ENCODE results near the gene HOXA6.

Gene HOXA6

DNA sequence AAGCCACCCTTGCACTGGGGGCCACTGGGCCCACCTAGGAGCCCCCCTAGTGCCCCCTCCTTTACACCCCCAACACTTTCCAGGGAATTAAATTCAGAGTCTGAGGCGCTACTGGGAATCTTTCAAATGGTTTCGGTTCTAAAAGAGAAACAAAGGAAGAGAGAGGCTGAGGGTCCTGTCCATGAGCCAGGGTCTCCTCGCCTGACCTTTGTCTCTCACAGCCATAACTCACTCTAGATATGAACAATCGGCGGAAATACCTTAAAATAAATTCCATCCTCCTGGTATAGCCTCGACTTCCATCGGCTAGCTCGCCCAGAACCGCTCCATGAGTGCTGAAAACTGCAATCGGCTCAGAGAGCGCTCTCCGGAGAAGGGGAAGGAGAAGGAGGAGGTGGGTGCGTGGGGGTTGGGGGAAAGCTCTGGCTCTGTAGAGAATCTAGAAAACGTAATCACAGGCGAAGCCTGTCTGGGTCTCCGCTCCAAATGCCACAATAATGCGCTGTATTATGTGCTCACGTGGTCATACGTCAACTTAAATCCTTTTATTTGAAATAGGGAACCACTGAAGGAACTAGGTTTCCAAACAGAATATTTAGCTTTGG, 29.6 kb downstream of the HOXA6 start:
- no peak for DNase-seq

DNA sequence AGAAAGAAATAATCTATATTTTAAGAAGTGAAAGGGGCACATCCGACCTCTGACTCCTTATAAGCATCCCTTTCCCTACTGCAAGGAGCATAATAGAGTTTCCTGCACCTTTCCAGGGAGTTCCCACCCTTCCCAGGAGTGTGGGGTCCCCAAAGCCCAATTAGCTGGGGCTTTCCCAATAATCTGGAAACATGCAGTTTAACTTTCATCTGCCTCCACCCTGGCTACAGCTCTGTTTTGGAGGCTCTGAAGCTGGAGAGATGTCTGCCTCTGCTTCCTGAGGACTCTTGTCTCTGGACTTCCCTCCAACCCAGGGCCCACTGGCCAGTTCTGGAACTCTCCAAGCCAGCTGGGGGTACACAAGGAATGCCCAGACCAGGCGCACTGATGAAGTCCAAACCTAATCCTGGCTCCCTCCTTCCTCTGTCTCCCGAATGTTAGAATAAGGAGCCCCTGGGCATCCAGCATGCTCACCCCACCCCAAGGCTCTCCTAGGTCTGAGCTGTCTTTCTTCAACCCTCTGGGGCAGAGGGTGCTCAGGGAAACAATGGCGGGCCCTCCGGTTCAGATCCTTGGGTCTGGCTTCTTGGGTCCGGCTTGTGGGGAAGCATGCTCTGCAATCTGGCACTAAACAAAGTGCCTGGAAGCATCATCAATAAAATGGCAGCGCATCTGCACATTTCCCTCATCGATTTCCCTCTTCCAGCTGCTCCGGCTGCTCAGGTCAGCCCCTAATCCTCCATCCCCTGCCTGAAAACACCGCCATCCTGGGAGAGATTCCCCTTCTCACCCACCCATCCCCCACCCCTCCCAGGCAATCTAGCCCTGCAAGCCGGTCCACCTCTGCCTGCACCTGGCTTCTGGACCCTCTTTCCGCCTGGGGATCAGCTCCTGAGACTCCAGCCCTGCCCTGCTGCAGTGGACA, 30.4 kb downstream of the HOXA6 start:
- no peak for DNase-seq

DNA sequence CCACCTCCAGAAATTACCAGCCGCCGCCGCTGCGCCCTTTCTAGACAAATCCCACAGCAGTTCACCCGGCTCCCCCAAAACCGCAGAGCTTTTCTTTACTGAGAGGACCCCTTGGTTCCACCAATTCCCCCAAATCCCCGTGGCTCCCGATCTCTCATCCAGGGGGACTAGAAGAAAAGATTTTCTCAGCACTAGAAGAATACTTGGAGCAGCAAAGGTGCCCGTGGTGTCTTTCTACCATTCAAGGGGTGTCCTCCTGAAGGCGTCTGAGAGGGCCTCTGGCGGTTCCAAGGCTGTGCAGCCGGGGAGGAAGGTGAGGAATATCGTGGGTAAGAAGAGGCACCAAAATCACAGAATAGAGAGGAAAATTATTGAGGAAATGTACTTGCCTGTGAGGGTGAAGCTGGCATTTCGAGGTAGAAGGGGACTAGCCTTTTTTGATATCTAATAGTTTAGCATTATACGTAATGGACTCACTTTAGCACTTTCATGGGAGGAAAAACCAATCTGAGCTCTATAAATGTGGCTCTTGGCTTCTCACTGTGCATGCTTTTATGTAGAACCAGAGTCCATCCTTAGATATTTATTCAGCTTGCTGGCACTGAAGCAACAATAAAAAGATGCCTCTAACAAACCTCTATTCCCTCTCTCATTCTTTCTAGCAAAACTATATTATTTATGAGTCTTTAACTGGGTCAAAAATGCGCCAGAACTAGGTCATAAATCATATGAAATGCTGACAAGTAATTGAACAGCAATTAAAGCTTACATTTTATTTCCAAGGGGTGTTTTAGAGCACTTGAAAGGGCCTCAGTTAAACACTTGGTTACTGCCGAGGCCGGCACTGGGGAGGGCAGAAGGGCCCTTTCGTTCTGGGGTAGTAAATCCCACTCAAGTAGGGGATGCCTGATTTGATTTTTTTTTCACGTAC, 31.3 kb downstream of the HOXA6 start:
- no peak for DNase-seq

DNA sequence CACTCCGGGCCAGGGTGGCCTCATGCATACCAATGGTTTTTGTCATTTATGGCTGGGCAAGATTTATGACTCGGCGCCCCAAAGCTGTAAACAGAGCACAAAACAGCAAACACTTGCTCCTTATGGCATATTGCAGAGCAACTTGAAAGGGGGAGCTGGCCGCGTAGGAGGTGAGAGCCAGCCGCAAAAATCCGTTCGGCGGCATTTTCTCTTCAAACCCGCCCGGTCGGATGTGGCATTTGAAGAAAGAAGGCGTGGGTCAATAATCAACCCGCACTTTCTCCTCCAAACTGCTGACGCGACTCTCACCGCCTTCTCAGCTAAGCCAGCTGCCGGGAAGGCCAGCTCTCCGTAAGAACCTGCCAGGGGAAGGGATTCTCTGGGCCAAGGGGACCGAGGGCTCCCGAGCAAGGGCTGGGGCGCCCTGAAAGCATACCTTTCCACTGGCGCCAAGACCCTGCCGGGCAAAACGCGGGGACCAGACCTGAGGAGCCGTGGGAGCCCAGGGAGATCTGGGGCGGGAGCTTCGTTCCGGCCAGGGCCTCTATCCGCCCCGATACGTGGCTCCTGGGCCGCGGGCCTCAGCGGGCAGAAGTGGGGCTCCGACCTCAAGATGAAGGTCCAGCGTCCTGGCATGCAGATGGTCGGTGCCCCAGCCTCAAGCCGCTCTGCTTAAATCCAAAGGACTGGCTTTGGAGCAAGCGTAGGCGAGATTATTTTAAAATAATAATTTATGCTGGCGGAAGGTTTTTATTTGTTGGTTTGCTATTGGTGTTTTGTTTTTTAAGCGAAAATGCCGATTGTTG, 32.1 kb downstream of the HOXA6 start:
- no peak for DNase-seq

DNA sequence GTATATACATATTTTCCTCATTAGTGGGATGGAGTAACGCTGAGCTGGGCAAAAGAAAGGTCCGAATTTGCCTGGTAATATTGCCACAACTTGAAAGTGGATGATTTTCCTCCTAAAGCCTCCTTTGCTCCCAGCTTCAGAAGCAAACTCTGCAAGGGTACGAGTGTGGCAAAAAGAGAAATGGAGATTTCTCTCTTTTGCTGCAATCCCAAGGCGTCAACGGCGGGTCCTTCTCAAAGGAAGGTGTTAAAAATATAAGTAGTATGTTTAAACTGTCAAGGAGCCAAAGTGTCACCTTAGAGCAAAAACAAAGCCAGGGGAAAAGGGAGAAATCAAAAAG, 32.7 kb downstream of the HOXA6 start:
- DNase-seq, result no peak

DNA sequence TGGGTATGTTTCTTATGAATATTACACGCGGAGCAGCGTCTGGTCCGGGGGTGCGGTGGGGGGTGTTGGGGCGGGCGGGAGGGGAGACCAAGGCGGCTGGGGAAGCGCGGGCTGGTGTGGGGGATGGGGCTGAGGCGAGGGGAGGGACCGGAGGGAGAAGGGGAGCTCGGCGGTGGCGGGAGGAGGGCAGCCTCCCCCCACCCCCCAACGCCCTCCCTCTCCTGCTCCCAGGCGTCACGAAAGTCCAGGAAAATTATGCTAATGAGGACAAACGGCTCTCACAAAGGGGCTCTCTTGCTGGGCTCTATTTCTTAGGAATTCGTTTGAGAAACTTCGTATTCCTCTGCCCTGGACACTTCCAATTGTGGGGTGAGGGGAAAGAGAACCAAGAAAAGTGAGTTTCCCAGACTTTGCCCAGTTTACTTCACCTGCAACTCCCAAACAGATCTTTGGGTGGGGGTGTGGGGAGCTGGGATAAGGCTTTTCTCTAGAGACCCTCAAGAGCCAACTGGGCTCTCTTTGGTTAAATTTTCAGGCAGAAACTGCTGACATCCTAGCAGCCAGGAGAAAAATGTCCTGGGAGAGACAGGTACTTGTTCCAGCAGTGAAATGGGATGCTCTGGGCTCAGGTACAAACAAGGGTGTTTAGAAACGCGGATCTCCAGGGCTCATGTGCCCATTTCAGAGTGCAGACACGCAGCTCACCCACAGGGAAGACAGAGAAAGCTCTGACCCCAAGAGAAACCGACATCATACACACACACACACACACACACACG, 33.4 kb downstream of the HOXA6 start:
- DNase-seq, result no peak

DNA sequence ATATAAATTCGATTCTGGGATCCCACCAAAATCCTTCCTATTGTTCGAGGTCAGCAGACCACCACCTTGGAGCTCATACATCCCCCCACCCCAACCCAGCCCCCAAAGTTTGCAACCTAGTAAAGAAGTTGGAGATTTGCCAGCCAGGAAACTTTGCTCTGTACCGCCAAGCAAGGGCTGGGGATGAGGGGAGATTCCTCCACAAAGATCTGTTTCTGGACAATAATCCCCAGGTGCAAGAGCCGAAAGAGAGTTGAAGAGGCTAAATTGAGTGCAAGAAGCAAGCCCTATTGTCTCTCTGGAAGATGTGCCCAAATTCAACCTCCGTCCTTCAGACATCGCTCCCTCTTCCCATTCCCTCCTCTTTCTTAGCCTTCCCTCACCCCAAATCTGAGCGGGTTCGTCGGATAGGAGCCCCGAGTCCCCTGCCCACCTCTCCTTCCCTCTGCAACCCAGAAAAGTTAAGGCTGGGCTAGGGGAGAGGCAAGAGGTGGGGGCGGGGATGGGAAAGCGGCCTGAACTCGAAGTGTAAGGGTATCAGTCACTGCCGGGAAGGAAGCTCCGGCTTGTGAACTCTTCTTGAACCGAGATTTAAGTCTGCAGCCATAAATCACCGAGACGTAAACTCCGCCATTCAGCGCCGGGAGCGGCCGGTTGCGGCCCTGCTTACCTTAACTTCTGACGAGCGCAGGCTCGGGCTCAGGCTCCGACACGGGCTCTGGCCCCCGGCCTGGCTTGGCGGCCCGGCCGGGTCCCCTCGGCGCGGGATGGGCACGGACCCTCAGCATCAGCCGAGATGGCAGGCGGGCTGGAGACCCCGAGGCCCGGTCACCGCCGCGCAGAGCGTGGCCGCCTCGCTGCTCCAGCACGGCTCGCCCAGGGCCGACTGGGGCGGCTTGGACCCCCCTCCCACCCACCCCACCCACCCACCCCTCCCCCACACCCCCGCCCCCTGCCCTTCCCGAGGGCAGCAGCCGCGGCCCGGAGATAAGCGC, 34.3 kb downstream of the HOXA6 start:
- no peak for DNase-seq

DNA sequence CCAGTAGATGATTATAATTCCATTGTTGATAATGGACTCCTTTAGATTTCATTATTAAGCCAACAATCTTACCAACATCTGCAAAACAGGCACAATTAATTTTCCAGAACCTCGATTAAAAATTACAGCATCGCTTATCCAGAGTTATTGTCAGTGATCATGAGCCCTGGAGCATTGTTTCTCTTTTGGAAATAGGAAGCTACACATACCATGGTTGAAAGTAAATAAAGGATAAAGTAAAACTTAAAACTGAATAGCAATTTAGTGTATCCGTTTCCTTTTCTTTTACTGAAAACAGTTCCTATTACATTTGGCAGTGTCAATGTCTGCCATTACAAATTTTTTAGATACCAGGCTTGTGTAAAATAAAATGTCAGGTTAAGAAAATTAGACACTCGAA, 35.2 kb downstream of the HOXA6 start:
- no peak for DNase-seq

DNA sequence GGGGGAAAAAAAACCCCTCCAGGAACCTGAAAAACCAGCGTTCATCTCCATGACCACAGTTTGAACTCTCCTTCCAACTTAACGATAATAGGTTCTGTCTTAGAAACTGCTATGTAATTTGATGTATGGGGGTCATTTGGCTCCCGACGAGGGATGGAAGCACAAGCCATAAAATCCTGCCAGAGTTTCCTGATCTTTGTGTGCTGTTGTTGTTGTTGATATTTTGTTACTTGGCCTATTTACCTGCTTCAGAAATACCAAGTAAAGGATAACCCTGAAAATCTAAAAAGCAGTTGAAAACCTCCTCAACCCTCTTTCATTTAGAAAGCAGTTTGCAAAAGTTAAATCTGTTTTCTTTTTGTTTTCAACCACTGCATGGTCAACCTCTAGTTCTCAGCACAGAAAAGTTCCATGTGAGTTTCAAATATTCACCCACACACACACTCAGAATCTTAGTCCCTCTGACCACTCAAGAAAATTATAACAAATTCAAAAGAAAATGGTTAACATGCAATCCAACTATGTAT, 35.8 kb downstream of the HOXA6 start:
- DNase-seq, result no peak

DNA sequence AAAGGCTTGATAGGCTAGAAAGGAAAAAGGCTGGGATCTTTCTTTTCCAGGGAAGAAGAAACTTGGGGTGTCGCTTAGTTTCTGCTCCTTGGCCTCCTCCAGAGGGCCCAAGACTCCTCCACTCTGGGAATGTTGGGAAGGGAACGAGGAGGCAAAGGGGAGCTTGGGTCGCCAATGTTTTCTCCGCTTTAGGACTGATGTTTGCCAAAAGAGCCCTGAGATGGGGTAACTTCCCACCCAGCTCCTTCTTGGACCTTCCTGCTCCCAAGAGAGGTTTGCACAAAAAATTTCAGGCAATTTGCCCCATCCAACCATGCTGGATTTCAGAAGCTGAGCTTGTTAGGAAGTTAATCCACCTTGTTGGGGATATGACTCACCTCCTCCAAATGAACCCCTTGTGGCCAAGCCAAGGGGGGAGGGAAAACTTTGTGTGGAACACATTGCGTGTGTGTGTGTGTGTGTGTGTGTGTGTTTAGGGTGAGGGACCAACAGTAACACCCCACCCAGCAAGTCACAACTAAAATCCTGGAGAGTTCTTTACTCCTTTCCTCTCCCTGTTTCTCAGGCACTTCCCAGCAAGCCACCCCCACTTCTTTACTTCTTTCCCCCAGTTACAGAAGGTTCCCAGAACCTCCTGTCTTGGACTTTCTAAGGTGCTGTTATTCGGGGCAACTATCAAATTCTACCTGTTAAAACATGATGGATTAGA, 36.4 kb downstream of the HOXA6 start:
- no peak for DNase-seq

DNA sequence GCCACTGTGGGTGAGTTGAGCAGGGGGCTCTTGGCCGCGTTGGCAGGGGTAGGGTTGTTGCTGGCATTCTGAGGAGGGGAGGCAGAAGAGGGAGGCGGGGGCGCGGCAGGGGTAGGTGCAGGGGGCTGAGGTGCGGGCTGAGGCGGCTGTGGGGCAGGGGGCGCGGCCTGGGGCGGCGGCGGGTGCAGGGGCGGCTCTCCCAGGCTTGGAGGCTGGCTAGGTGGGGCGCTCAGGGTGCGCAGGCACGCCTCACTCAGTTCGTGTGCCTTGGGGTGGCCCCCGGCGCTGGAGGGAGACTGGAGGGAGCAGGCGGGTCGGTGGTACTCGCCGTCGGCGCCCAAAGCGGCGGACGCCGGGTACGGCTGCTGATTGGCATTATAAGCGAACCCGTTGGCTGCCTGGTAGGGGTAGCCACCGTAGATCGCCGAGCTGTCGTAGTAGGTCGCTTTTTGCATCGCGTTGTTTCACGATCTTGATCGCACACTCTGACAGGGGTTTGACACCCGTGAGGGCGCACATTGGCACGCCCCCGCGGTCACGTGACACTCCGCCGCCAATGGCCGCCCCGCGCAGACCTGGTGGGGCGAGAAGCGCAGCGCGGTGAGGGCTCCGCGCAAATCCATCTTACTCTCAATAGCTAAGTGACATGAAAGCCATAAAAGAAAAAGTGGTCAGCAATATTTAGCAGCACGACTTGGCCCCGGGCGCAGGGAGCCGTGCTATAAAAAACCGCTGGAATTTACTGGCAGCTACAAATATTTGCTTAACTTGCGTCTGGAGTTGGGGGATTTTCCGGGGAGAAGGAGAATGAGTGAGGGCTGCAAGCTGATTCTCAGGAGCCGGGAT, 37.2 kb downstream of the HOXA6 start:
- DNase-seq, result no peak

DNA sequence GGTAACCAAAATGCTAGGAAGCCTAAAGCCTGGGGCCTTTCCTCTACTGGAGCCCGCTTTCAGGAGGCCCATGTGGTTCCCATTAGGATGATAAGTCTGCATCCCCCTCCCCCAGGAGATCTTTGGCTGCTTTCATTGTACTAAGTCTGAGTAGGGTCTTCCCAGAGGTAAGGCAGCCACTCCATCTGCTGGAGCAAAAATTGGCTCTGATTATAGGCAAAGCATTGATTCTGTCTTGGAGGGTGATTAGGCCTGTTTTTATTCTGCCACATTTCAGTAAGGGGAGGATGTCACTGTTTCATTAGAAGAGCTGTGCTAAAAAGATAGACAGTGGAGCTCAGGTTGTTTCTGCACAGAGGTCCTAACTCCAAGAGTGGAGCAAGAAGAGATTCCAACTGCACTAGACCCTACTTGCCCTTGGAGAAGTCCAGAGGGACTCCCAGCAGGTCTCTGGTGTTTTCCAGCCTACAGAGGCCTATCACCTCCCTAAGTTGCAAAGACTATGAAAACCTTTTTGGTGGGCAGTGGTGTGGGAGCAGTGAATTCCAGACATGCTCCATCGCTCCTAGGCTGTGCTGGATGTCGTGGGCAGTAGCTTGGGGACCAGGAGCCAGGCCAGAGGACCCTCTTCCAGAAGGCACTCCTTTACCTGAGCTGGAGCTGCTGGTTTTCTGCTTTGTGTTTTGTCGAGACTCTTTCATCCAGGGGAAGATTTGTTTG, 37.9 kb downstream of the HOXA6 start:
- no peak for DNase-seq

DNA sequence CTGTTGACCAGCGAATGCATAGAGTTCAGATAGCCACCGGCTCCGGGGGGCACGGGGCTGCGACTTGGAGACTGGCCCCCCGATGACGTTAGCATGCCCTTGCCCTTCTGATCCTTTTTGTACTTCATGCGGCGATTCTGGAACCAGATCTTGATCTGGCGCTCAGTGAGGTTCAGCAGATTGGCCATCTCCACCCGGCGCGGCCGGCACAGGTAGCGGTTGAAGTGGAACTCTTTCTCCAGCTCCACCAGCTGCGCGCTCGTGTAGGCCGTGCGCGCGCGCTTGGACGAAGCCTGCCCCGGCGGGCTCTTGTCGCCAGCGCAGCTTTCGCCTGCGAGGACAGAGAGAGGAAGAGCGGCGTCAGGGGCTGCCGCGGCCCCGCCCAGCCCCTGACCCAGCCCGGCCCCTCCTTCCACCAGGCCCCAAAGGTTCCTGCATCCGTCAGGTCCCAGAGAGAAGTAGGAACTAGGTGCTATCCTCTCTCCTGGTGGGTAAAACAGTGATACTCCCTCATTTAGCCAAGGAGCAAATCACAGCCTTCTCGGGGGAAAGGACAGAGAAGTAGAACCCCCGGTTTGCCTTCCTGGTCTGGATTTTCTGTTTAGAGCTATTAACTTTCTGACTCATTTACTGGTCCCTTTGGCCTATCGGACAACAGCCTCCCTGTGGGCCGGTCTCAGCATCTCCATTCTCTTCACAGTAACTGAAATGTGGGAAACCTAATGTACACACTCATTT, 39.0 kb downstream of the HOXA6 start:
- no peak for DNase-seq

DNA sequence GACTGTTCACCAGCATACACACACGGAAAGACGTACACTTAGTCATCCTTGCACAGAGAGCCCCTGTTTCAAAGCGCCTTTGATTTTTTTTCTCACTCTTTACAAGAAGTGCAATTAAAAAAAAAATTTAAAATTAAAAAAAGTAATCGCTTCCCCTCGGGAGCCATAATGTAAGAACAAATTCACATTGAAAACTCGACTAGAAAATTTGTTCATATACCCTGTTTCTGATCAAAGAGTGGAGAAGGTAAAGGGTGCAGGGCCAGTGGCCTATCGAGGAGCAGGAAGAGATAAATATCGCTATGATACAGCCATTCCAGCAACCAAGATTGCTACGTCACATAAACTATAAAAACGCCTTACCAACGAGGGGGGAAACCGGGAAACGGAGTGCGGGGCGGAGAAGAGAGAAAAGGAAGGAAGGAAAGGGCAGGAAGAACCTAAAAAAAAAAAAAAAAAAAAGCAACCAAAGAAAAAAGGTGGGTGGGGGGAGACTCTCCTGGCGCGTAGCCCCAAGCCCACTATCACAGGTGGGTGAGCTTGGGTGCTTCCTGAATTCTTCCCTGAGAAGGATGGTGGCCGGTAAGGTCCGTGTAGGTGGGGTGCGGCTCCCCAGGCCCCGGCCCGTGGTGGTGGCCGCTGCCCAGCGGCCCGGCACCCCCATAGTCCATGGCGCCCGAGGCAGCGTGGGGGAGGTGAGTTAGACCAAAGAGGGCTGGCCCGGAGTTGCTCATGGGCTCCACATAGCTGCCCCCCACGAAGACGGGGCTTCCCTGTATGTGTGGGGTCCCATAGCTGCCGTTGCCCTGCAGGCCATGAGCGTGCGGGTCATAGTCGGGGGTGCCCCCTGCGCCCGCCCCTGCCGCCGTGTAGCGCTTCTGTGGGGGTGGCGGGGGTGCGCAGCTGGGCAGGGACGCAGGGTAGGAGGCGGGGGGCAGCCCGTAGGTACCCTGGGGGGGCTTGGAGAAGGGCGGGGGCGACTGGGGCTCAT, 39.9 kb downstream of the HOXA6 start:
- DNase-seq, result no peak

DNA sequence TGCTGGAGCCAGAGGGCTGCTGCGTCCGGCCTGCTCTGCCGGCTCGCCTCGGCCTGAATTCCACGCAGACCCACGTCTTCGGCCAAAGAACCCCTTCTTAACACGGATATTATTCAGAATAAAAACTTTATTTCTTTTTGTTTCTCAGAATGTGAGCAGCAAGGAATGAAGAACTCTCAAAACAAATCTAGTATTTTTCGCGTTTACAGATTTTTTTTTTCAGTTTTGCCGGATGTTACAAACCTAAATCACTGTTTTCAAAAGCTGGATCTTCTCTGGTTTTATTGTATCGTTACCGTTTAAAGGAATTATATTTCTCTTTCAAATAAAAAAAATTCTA, 40.7 kb downstream of the HOXA6 start:
- no peak for DNase-seq
